Activated CD4-positive, alpha-beta T cell treated with anti-CD3 and anti-CD28 coated beads, Interleukin-2, amount 10 ng/mL, durations not matched to agents 7 days and 5 days (primary cell): ENCODE results near the gene MUC15. TPM values are rescaled to one million over a fixed set of nuclear protein-coding genes. Genes with fewer than 3 reads are reported as not detected.
"Not testable (repeated sequence)": the region's sequence is repeated elsewhere in the genome, so short reads cannot be mapped to it uniquely, and the experiment has no call there.

Experiments used
- CTCF ChIA-PET: fragments of 350-600 bp; sonication (Branson Sonifier 250); formaldehyde crosslinking; loops from one replicate; lab custom pipeline; 2021; ENCODE audit warnings: antibody characterized with exemption; lab: Charles Lee
- POLR2A ChIA-PET: fragments of 350-600 bp; sonication (Branson Sonifier 250); formaldehyde crosslinking; loops from one replicate; lab custom pipeline; 2021; ENCODE audit warnings: antibody characterized with exemption; lab: Charles Lee
- DNase-seq: peaks from one replicate; pipeline ENCODE4 v3.0.0-alpha.2; 2020
- H3K27ac Mint-ChIP-seq: one replicate; pipeline ENCODE4 v1.8.0; 2021; ENCODE audit warnings: mild to moderate bottlenecking, moderate library complexity, mixed read lengths
- H3K27me3 Mint-ChIP-seq: one replicate; pipeline ENCODE4 v1.8.0; 2021; ENCODE audit warnings: mixed read lengths
- H3K36me3 Mint-ChIP-seq: one replicate; pipeline ENCODE4 v1.8.0; 2021; ENCODE audit warnings: low read depth, mixed read lengths
- H3K4me1 Mint-ChIP-seq: one replicate; pipeline ENCODE4 v1.8.0; 2021; ENCODE audit warnings: mixed read lengths
- H3K4me3 Mint-ChIP-seq: one replicate; pipeline ENCODE4 v1.8.0; 2021; ENCODE audit warnings: mild to moderate bottlenecking, moderate library complexity, mixed read lengths
- H3K9me3 Mint-ChIP-seq: one replicate; pipeline ENCODE4 v1.8.0; 2021; ENCODE audit warnings: mixed read lengths
- total RNA-seq, 2 experiments: library from RNA; stranded (reverse); gene quantifications; one replicate each; pipeline ENCODE4 v1.2.3, GENCODE V29; 2021

The MUC15 gene
- total RNA-seq, result not detected

- ChIA-PET CTCF (no interaction called here), POLR2A (no interaction called here)
- Mint-ChIP-seq H3K4me3 (no peak within 1 kb of the TSS), H3K4me1 (no peaks in the 10 kb centered on the region), H3K36me3 (no peaks in the 10 kb centered on the region), H3K27me3 (no peaks in the 10 kb centered on the region), H3K9me3 (no peaks in the 10 kb centered on the region), H3K27ac (no peak within 1 kb of the TSS)
- no peak for DNase-seq
These were observed at the start of gene MUC15 for GRCh38 chr11:26571861-26572654. Gene MUC15 (minus strand): TSS chr11:26572263. CDS start chr11:26567094, 5,169 bp downstream.

- Mint-ChIP-seq H3K9me3 (no peaks in the 10 kb centered on the region), H3K27me3 (no peaks in the 10 kb centered on the region), H3K36me3 (no peaks in the 10 kb centered on the region), H3K4me1 (no peaks in the 10 kb centered on the region), H3K27ac (no peak overlapping the region), H3K4me3 (no peak overlapping the region)
- POLR2A ChIA-PET, result no interaction called here
- no peak for DNase-seq
- CTCF ChIA-PET, result no interaction called here
These were observed 49.1 kb upstream of the MUC15 start for GRCh38 chr11:26621132-26621531.

DNA sequence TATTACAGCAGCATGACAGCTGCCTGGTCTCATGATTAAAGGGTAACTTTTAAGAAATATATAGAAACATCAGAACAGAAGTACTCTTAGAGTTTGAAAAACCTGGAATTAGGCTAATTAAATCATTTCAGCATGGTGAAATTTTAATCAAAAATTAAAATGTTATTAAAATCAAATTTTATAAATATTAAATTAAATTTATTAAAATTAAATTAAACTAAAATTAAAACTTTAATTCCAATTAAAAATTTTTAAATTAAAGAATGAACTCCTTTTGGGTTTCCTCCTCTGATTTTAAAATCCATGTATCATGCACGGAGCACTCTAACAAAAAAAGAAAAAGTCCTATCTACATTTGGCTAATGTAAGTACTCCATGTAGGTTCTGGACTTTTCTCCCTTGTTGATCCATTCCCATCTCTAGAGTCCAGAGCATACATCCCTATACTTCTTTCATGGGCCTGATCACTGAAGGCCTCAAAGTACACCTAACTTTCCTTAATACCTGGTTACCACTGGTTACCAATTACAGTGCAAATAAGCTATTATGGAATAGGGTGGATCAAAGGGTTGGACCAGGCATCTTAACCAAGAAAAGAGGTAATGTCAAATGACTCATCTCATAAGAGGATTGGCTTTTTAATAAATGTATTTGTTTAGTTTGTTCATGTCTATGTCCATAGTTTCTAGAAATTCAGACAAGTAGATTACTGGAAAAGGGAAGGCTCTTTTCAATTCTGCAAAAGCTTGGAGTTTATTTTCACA lies 48.4 kb upstream of the MUC15 start:
- ChIA-PET CTCF (no interaction called here), POLR2A (no interaction called here)
- Mint-ChIP-seq H3K27me3 (no peaks in the 10 kb centered on the region), H3K36me3 (no peaks in the 10 kb centered on the region), H3K9me3 (no peaks in the 10 kb centered on the region), H3K4me1 (no peaks in the 10 kb centered on the region), H3K4me3 (no peak overlapping the region), H3K27ac (no peak overlapping the region)
- DNase-seq, result no peak

GRCh38 chr11:26618441-26618840 lies 46.4 kb upstream of the MUC15 start:
- Mint-ChIP-seq H3K27me3 (no peaks in the 10 kb centered on the region), H3K4me3 (no peak overlapping the region), H3K4me1 (no peaks in the 10 kb centered on the region), H3K27ac (no peak overlapping the region), H3K36me3 (no peaks in the 10 kb centered on the region), H3K9me3 (no peaks in the 10 kb centered on the region)
- DNase-seq, result no peak
- ChIA-PET CTCF (no interaction called here), POLR2A (no interaction called here)

DNA sequence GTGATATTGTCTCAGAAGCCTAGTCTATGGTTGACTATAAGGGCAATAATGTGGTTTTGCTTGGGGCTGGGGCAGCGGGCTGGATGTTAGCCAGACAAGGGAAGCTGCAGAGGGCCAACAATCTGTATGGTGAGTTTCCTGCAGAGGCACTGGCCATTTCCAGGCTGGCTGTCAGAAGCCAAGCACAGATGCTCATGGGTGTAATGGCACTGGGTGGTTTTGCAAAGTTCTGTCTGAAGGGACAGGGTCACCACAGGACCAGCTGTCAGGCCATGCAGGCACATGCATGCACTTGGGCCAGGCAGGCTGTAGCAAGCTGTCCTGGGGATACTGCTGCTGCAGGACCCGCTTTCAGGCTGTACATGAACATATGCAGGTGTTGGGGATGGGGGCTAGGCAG lies 41.7 kb upstream of the MUC15 start:
- CTCF ChIA-PET, result interaction anchor here (0.6 kb wide), 1 partner anchor 1591 kb away, joined by 3 read pairs; no protein-coding TSS in a partner anchor
- H3K27me3 Mint-ChIP-seq, result no peaks in the 10 kb centered on the region
- H3K4me1 Mint-ChIP-seq, result no peaks in the 10 kb centered on the region
- POLR2A ChIA-PET, result no interaction called here
- no peak for DNase-seq
- no peaks in the 10 kb centered on the region for H3K36me3 Mint-ChIP-seq
- peaks cover 4% of the 10 kb centered on the region for H3K9me3 Mint-ChIP-seq
- H3K27ac Mint-ChIP-seq, result no peak overlapping the region
- H3K4me3 Mint-ChIP-seq, result no peak overlapping the region

DNA sequence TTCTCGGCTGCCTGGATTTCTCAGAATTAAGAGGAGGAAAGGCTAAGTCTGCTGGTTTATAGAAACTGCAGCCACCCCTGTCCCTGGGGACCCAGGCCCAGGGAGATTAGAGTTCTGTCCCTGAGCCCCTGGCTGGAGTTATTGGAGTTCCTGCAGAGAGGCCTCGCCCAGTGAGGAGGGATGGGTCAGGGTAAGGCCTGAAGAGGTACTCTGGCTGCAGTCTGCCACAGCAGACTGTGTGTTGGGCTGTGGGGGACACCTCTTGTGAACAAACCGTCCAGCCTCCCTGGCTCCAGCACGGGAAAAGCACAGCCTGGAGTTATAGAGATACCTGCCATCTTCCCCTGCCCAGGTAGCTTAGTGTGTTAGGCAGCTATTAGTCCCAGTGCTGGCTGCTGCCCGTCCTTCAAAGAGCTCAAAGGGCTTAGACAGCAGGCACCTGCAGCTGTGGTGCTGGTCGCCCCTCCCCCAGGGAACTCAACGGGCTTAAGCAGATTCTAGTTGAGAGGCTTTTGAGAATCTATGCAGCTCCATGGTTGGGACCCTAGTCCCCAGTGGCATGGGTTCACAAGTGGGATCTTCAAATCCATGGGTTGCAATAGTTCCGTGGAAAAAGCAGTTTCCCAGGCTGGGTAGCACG lies 36.6 kb upstream of the MUC15 start:
- H3K27ac Mint-ChIP-seq, result no peak overlapping the region
- H3K27me3 Mint-ChIP-seq, result no peaks in the 10 kb centered on the region
- ChIA-PET POLR2A (no interaction called here), CTCF (no interaction called here)
- no peak for DNase-seq
- H3K4me1 Mint-ChIP-seq, result no peaks in the 10 kb centered on the region
- peaks cover 9% of the 10 kb centered on the region for H3K9me3 Mint-ChIP-seq
- no peak overlapping the region for H3K4me3 Mint-ChIP-seq
- H3K36me3 Mint-ChIP-seq, result no peaks in the 10 kb centered on the region

- DNase-seq, result no peak
- Mint-ChIP-seq H3K4me1 (no peaks in the 10 kb centered on the region), H3K27ac (no peak overlapping the region), H3K4me3 (no peak overlapping the region), H3K9me3 (peaks cover 9% of the 10 kb centered on the region), H3K27me3 (no peaks in the 10 kb centered on the region), H3K36me3 (no peaks in the 10 kb centered on the region)
- POLR2A ChIA-PET, result no interaction called here
- CTCF ChIA-PET, result no interaction called here
These were observed 35.9 kb upstream of the MUC15 start for GRCh38 chr11:26607725-26608506.

GRCh38 chr11:26599876-26600434 lies 27.9 kb upstream of the MUC15 start:
- H3K36me3 Mint-ChIP-seq, result no peaks in the 10 kb centered on the region
- H3K9me3 Mint-ChIP-seq, result peaks cover 12% of the 10 kb centered on the region
- no peaks in the 10 kb centered on the region for H3K27me3 Mint-ChIP-seq
- H3K4me3 Mint-ChIP-seq, result no peak overlapping the region
- no peak for DNase-seq
- no peak overlapping the region for H3K27ac Mint-ChIP-seq
- POLR2A ChIA-PET, result no interaction called here
- CTCF ChIA-PET, result no interaction called here
- H3K4me1 Mint-ChIP-seq, result no peaks in the 10 kb centered on the region

DNA sequence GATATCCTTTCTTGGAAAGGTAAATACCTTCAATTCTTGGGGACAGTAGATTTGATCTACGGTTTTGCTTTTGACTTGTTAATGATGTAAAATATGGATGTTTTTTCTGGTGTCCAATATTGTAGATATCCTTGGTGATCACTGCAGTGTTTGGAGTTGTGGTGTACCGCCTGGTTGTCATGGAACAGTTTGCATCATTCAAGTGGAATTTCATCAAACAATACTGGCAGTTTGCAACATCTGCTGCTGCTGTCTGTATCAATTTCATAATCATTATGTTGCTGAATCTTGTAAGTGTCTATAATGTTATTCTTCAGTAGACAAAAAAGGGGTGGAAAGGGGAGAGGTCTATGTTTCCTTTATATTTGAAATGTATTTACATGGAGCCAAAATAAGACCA lies 27.4 kb upstream of the MUC15 start:
- ChIA-PET POLR2A (no interaction called here), CTCF (no interaction called here)
- H3K9me3 Mint-ChIP-seq, result peaks cover 12% of the 10 kb centered on the region
- no peak for DNase-seq
- H3K27ac Mint-ChIP-seq, result no peak overlapping the region
- no peaks in the 10 kb centered on the region for H3K4me1 Mint-ChIP-seq
- no peak overlapping the region for H3K4me3 Mint-ChIP-seq
- H3K27me3 Mint-ChIP-seq, result no peaks in the 10 kb centered on the region
- no peaks in the 10 kb centered on the region for H3K36me3 Mint-ChIP-seq

- DNase-seq, result no peak
- H3K4me1 Mint-ChIP-seq, result no peaks in the 10 kb centered on the region
- no peaks in the 10 kb centered on the region for H3K27me3 Mint-ChIP-seq
- no peak overlapping the region for H3K4me3 Mint-ChIP-seq
- no peak overlapping the region for H3K27ac Mint-ChIP-seq
- H3K9me3 Mint-ChIP-seq, result peaks cover 11% of the 10 kb centered on the region
- ChIA-PET POLR2A (no interaction called here), CTCF (no interaction called here)
- no peaks in the 10 kb centered on the region for H3K36me3 Mint-ChIP-seq
These were observed 25.8 kb upstream of the MUC15 start for GRCh38 chr11:26597899-26598298.

DNA sequence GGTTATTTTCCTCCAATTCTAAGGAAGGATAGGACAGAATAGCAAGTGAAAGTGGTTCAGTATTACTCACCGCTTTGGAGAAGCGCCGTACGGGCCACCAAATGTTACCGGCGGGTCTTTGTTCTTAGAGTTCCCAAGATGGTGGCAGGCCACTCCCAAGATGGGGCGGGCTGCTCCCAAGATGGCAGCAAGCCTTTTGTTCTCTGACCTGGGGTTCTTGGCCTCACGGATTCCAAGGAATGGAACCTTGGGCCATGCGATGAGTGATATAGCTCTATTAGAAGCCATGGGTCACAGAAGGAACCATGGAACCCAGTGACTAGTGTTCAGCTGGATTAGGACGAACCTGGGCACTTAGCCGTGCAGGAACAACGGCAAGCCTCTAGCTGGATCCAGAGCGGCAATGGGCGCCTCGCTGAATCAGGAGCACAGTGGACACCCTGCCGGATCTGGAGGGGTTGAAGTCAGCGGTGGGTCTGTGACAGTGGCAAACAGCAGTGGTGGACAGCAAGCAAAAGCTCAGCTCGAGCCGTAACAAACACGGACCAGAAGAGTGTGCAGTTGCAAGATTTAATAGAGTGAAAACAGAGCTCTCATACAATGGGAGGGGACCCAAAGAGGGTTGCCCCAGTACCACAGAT lies 25.1 kb upstream of the MUC15 start:
- H3K36me3 Mint-ChIP-seq, H3K27ac Mint-ChIP-seq, DNase-seq, CTCF ChIA-PET, POLR2A ChIA-PET, H3K4me1 Mint-ChIP-seq, H3K4me3 Mint-ChIP-seq, H3K27me3 Mint-ChIP-seq: not testable (repeated sequence)
- H3K9me3 Mint-ChIP-seq, result peaks cover 11% of the 10 kb centered on the region

DNA sequence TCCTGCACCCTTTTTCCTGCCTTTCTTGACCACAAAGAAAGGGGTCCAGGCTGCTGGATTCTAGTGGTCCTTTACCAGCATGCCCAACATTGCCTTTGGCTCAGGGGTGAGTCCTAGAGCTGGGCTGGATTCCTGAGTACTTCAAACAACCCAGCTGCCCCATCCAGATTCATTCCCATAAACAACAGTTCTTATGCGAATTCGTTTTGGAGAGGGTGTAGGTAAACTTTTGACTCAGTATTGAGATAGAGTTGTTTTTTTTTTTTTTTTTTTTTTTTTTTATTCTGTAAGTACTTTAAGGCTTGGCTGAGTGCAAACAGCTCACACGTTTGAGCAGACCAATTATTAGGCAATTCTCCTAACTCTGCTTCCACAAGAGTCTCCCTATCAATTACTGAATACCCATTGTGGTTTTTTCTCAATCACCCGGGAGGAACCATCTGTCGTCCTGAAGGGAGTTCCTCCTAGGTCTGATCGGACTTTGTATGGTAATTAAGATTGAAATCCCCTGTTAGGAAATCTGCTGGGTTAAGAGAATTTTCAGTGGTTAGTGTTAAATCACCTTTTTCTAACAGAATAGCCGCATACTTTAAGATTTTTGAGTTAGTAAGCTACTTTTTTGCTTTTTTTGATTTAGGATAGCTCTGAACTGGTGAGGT lies 23.3 kb upstream of the MUC15 start:
- POLR2A ChIA-PET, result not testable (repeated sequence)
- peaks cover 10% of the 10 kb centered on the region for H3K9me3 Mint-ChIP-seq

More for the DNA sequence above, 23.3 kb upstream of the MUC15 start:
- DNase-seq, CTCF ChIA-PET, H3K4me1 Mint-ChIP-seq, H3K27ac Mint-ChIP-seq, H3K27me3 Mint-ChIP-seq, H3K4me3 Mint-ChIP-seq, H3K36me3 Mint-ChIP-seq: not testable (repeated sequence)
